ENCODE results near the gene LCE3C.

GRCh38 chr1:152645146-152645545 lies 45.1 kb downstream of the LCE3C start:
- TF ChIP-seq CTCF (conservative IDR thresholded peaks at IDR 0.05 in 1 of 2, IDR thresholded peaks at IDR 0.05 in 1 of 2; ENCODE audit: extremely low read depth in 1 of 2, insufficient read depth in 1 of 2, low read depth in 1 of 2, low read length in 2 of 2): no peak
- no peak for TF ChIP-seq EZH2 (IDR thresholded peaks at IDR 0.05; ENCODE audit: borderline replicate concordance, low read length)

Data from mammary epithelial cell (primary cell).